Activated T-cell treated with anti-CD3 and anti-CD28 coated beads, Interleukin-2, amount 50 U/mL, for 24 hours (primary cell): Measurements from ENCODE around the gene COL4A1.

Source experiments
- DNase-seq: peaks from one replicate; pipeline ENCODE4 v3.0.0-alpha.2; 2020
- H3K27ac Mint-ChIP-seq: 2 replicates; pipeline ENCODE4 v1.8.0; 2020; ENCODE audit warnings: mild to moderate bottlenecking, mixed read lengths
- H3K27me3 Mint-ChIP-seq: 2 replicates; pipeline ENCODE4 v1.8.0; 2020; ENCODE audit warnings: mixed read lengths
- H3K36me3 Mint-ChIP-seq: 2 replicates; pipeline ENCODE4 v1.8.0; 2020; ENCODE audit warnings: low read depth, mixed read lengths
- H3K4me1 Mint-ChIP-seq: 2 replicates; pipeline ENCODE4 v1.8.0; 2020; ENCODE audit warnings: low read depth, mixed read lengths
- H3K4me3 Mint-ChIP-seq: 2 replicates; pipeline ENCODE4 v1.8.0; 2020; ENCODE audit warnings: mild to moderate bottlenecking, moderate library complexity, mixed read lengths
- H3K9me3 Mint-ChIP-seq: 2 replicates; pipeline ENCODE4 v1.8.0; 2020; ENCODE audit warnings: mixed read lengths

COL4A1 gene

GRCh38 chr13:110289661-110290060, 17.3 kb downstream of the COL4A1 start:
- no peaks in the 10 kb centered on the region for H3K4me1 Mint-ChIP-seq
- H3K27me3 Mint-ChIP-seq, result peaks cover 42% of the 10 kb centered on the region
- no peak overlapping the region for H3K4me3 Mint-ChIP-seq
- no peaks in the 10 kb centered on the region for H3K9me3 Mint-ChIP-seq
- DNase-seq, result no peak
- no peak overlapping the region for H3K27ac Mint-ChIP-seq
- H3K36me3 Mint-ChIP-seq, result no peaks in the 10 kb centered on the region

- Mint-ChIP-seq H3K36me3 (no peaks in the 10 kb centered on the region), H3K27me3 (peaks cover 45% of the 10 kb centered on the region), H3K4me1 (no peaks in the 10 kb centered on the region), H3K9me3 (no peaks in the 10 kb centered on the region), H3K4me3 (no peak overlapping the region), H3K27ac (no peak overlapping the region)
- DNase-seq, result no peak
Measured at GRCh38 chr13:110289174-110289573, 17.8 kb downstream of the COL4A1 start.

- H3K4me1 Mint-ChIP-seq, result no peaks in the 10 kb centered on the region
- H3K27me3 Mint-ChIP-seq, result peaks cover 53% of the 10 kb centered on the region
- H3K9me3 Mint-ChIP-seq, result no peaks in the 10 kb centered on the region
- no peak for DNase-seq
- no peak overlapping the region for H3K27ac Mint-ChIP-seq
- no peaks in the 10 kb centered on the region for H3K36me3 Mint-ChIP-seq
- H3K4me3 Mint-ChIP-seq, result no peak overlapping the region
Measured at GRCh38 chr13:110286833-110287819, 19.8 kb downstream of the COL4A1 start.

DNA sequence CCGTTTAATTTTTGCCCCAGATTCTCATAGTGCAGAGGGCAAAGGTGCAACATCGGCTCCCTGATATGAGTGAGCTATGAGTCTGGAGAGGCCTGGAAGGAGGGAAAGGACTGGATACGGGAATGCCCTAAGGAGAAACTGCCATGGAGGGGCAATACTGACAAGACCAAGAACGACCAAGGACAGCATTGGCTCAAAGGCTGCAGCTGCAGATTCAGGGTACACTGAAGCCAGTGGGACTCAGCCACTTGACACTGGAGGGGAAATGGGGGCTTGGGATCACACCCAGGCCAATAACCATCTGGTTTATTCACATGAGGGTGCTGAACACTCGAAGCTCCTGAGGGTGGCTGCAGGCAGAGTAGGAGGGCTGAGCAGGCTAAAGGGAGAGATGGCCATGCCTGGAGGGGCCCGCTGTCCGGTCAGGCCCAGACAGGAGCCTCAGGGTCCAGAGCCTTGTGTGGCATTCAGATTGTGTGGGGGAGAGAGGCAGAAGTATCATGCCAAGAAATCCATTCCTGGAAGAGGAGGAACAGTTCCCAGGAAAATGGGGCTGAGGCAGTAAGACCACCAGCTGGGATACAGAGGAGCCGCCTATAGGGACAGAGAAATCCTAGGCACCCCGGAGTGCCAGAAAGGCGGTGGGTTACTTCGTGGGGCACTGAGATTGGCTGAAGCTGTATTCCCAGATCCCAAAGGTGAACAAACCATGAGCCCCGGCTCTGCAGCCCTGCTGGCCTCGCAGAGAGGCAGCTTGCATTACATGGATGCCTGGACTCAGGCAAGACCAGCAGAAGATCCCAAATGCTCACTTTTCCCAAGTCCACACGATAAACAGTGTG, 20.7 kb downstream of the COL4A1 start:
- Mint-ChIP-seq H3K36me3 (no peaks in the 10 kb centered on the region), H3K9me3 (no peaks in the 10 kb centered on the region), H3K4me3 (no peak overlapping the region)

GRCh38 chr13:110284779-110285484, 22.0 kb downstream of the COL4A1 start:
- Mint-ChIP-seq H3K4me3 (no peak overlapping the region), H3K27me3 (peaks cover 49% of the 10 kb centered on the region), H3K9me3 (no peaks in the 10 kb centered on the region), H3K36me3 (no peaks in the 10 kb centered on the region), H3K27ac (no peak overlapping the region), H3K4me1 (peaks cover 5% of the 10 kb centered on the region)
- DNase-seq, result no peak

More for the DNA sequence above, 20.7 kb downstream of the COL4A1 start:
- no peak for DNase-seq
- Mint-ChIP-seq H3K4me1 (no peaks in the 10 kb centered on the region), H3K27ac (no peak overlapping the region), H3K27me3 (peaks cover 53% of the 10 kb centered on the region)

DNA sequence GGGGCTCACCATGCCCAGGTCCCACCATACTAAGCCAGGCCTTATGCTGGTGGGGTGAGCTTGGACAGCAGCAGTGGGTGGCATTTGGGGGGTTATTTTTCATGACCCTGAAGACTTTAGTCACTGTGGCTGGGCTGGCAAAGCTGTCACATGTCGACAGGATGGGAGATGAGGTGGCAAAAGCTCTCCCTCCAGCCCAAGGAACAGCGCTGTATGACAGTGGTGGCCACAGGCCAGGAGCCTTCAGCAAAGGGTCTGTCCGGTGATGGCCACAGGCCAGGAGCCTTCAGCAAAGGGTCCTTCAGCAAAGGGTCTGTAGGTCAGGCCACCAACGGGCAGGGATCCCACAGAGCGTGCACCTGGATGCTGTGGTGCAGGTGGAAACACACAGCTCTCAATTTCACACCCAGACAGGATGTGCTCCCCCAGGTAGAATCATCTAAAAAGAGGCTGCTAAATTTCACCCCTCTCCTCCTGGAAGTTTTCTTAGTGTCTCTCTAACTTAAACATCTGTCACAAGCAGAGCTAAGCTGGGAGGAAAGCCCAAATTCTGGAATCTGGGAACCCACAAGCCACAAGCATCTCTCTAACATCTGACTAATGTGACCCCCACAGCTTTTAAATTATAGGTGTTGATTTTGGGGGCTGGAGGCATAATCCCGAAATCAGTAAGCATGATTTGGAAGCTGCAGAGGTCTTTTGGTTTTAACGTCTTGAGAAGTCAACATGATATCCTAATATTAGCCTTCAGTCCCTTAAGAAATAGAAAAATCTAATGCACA, 23.0 kb downstream of the COL4A1 start:
- no peaks in the 10 kb centered on the region for H3K36me3 Mint-ChIP-seq
- H3K9me3 Mint-ChIP-seq, result no peaks in the 10 kb centered on the region

DNA sequence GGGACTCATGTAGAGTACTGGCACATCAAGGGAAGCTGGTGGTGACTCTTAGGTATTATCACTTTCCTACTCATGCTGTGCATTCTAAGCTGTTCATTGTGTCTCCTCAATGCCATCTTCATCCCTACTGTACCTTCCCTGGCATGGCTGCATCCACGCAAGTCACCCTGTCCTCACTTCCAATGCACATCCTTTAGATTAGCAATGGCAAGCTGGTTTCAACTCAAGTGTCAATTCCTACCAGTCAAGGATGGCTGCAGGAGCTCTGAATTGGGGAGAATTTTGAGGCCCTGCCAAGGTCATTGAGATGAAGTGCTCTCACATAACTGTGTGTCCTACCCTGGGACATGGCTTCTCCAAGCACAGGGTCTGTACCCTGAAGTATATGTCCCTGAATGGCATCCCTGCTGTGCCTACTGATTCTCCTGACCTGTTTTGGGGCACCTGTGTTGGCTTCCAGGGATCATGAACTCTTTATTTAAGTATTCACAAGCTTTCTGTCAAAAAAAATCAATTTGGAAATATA, 24.6 kb downstream of the COL4A1 start:
- Mint-ChIP-seq H3K9me3 (no peaks in the 10 kb centered on the region), H3K36me3 (no peaks in the 10 kb centered on the region), H3K4me1 (peaks cover 5% of the 10 kb centered on the region), H3K27ac (no peak overlapping the region), H3K4me3 (no peak overlapping the region), H3K27me3 (peaks cover 51% of the 10 kb centered on the region)
- DNase-seq, result no peak

More for the DNA sequence above, 23.0 kb downstream of the COL4A1 start:
- peaks cover 5% of the 10 kb centered on the region for H3K4me1 Mint-ChIP-seq
- no peak for DNase-seq
- H3K27me3 Mint-ChIP-seq, result peaks cover 52% of the 10 kb centered on the region
- no peak overlapping the region for H3K27ac Mint-ChIP-seq
- H3K4me3 Mint-ChIP-seq, result no peak overlapping the region

- H3K27ac Mint-ChIP-seq, result no peak overlapping the region
- H3K36me3 Mint-ChIP-seq, result no peaks in the 10 kb centered on the region
- DNase-seq, result no peak
- peaks cover 5% of the 10 kb centered on the region for H3K4me1 Mint-ChIP-seq
- H3K4me3 Mint-ChIP-seq, result no peak overlapping the region
- no peaks in the 10 kb centered on the region for H3K9me3 Mint-ChIP-seq
- H3K27me3 Mint-ChIP-seq, result peaks cover 45% of the 10 kb centered on the region
Measured at GRCh38 chr13:110281736-110282135, 25.2 kb downstream of the COL4A1 start.

GRCh38 chr13:110280985-110281688, 25.8 kb downstream of the COL4A1 start:
- H3K4me1 Mint-ChIP-seq, result peaks cover 5% of the 10 kb centered on the region
- DNase-seq, result no peak
- H3K27ac Mint-ChIP-seq, result no peak overlapping the region
- no peaks in the 10 kb centered on the region for H3K9me3 Mint-ChIP-seq
- no peaks in the 10 kb centered on the region for H3K36me3 Mint-ChIP-seq
- peaks cover 44% of the 10 kb centered on the region for H3K27me3 Mint-ChIP-seq
- H3K4me3 Mint-ChIP-seq, result no peak overlapping the region

GRCh38 chr13:110280231-110280813, 26.6 kb downstream of the COL4A1 start:
- Mint-ChIP-seq H3K4me3 (no peak overlapping the region), H3K27me3 (peaks cover 44% of the 10 kb centered on the region), H3K36me3 (no peaks in the 10 kb centered on the region), H3K27ac (no peak overlapping the region), H3K9me3 (no peaks in the 10 kb centered on the region), H3K4me1 (peaks cover 5% of the 10 kb centered on the region)
- DNase-seq, result no peak

- Mint-ChIP-seq H3K27me3 (peaks cover 41% of the 10 kb centered on the region), H3K4me1 (peaks cover 5% of the 10 kb centered on the region), H3K27ac (no peak overlapping the region), H3K36me3 (no peaks in the 10 kb centered on the region), H3K9me3 (no peaks in the 10 kb centered on the region), H3K4me3 (no peak overlapping the region)
- DNase-seq, result no peak
Measured at GRCh38 chr13:110279684-110280083, 27.3 kb downstream of the COL4A1 start.

DNA sequence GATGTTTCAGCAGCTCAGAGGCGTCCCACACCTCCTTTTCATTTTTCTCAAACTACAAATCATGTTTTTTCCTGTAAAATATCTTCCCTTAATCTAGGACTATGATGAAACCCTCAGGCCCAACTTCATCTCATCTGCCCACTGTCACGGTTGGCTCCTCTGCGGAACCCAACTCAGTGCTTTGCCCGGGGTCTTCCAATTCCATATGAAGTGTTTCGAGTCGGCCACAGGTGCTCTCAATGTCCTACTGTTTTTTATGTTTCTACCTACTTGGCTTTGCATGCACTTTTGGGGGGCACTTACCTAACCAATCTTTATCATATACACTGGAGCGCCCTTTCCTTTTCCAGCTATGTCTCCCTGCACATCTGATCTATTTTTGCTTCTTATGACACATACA, 28.1 kb downstream of the COL4A1 start:
- no peak overlapping the region for H3K4me3 Mint-ChIP-seq
- no peaks in the 10 kb centered on the region for H3K36me3 Mint-ChIP-seq
- no peak overlapping the region for H3K27ac Mint-ChIP-seq
- H3K4me1 Mint-ChIP-seq, result peaks cover 5% of the 10 kb centered on the region
- DNase-seq, result no peak
- no peaks in the 10 kb centered on the region for H3K9me3 Mint-ChIP-seq
- peaks cover 37% of the 10 kb centered on the region for H3K27me3 Mint-ChIP-seq
